Neural cell (in vitro differentiated cells): Measurements from ENCODE around the gene FGFR1OP2. TPM values are rescaled to one million over a fixed set of nuclear protein-coding genes. Genes with fewer than 3 reads are reported as not detected.

ENCODE experiments used
- H2AFZ ChIP-seq: fragments of 200-600, 300-800 bp; sonication (generic), shearing (Covaris generic); 2 replicates; pipeline ENCODE4 v1.6.0; 2014; ENCODE audit warnings: low read depth, mild to moderate bottlenecking, antibody characterized with exemption, low read length, moderate library complexity
- H3F3A ChIP-seq: fragments of 200-600 bp; shearing (Covaris generic); 2 replicates; pipeline ENCODE4 v1.6.1; 2016; ENCODE audit warnings: mild to moderate bottlenecking, moderate library complexity, mixed read lengths, antibody characterized with exemption, low read length; ENCODE audit not compliant: insufficient read depth, poor library complexity, severe bottlenecking
- H3K27ac ChIP-seq: fragments of 200-600, 300-800 bp; sonication (generic), shearing (Covaris generic); 2 replicates; pipeline ENCODE4 v1.5.1; 2014; ENCODE audit warnings: mild to moderate bottlenecking, low read length, moderate library complexity
- H3K27me3 ChIP-seq: fragments of 300-800, 200-600 bp; sonication (generic), shearing (Covaris generic); 2 replicates; pipeline ENCODE4 v1.6.0; 2014; ENCODE audit warnings: mild to moderate bottlenecking, low read depth, low read length, moderate library complexity; ENCODE audit not compliant: insufficient read depth
- H3K36me3 ChIP-seq: fragments of 300-800, 200-600 bp; sonication (generic), shearing (Covaris generic); 2 replicates; pipeline ENCODE4 v1.5.1; 2014; ENCODE audit warnings: mild to moderate bottlenecking, antibody characterized with exemption, low read length, moderate library complexity; ENCODE audit not compliant: insufficient read depth
- H3K4me2 ChIP-seq: fragments of 300-800, 200-600 bp; sonication (generic), shearing (Covaris generic); 2 replicates; pipeline ENCODE4 v1.6.0; 2014; ENCODE audit warnings: mild to moderate bottlenecking, low read length
- H3K4me3 ChIP-seq: fragments of 300-800, 200-600 bp; sonication (generic), shearing (Covaris generic); 2 replicates; pipeline ENCODE4 v1.5.1; 2014; ENCODE audit warnings: mild to moderate bottlenecking, low read length, moderate library complexity
- H3K79me2 ChIP-seq: fragments of 200-600 bp; shearing (Covaris generic); replicated peaks from 2 replicates; pipeline ENCODE4 v1.6.0; 2014; ENCODE audit warnings: mild to moderate bottlenecking, low read length, moderate library complexity; ENCODE audit not compliant: insufficient read depth
- H3K9ac ChIP-seq: fragments of 300-800, 200-600 bp; sonication (generic), shearing (Covaris generic); 2 replicates; pipeline ENCODE4 v1.6.1; 2016; ENCODE audit warnings: mild to moderate bottlenecking, low read length, mixed read lengths
- H3K9me2 ChIP-seq: fragments of 200-600 bp; shearing (Covaris generic); 2 replicates; pipeline ENCODE4 v1.6.1; 2016; ENCODE audit warnings: mild to moderate bottlenecking, low read length, mixed read lengths; ENCODE audit not compliant: insufficient read depth
- H3K9me3 ChIP-seq: fragments of 200-600, 300-800 bp; sonication (generic), shearing (Covaris generic); 2 replicates; pipeline ENCODE4 v1.6.1; 2016; ENCODE audit warnings: mild to moderate bottlenecking, mixed run types, low read length, moderate library complexity, mixed read lengths
- H4K20me1 ChIP-seq: fragments of 200-600 bp; shearing (Covaris generic); 2 replicates; pipeline ENCODE4 v1.6.1; 2016; ENCODE audit warnings: mild to moderate bottlenecking, mixed run types; ENCODE audit not compliant: insufficient read depth
- EP300 ChIP-seq: fragments of 450-650 bp; conservative IDR thresholded peaks from 2 replicates; pipeline ENCODE4 v1.6.1; 2014; ENCODE audit warnings: antibody characterized with exemption, mild to moderate bottlenecking, moderate library complexity; ENCODE audit not compliant: poor library complexity, severe bottlenecking
- EZH2 ChIP-seq: fragments of 200-600, 300-800 bp; shearing (Covaris generic), sonication (generic); IDR thresholded peaks from 2 replicates; pipeline ENCODE4 v1.6.1; 2014; ENCODE audit warnings: antibody characterized with exemption, low read length, borderline replicate concordance, mild to moderate bottlenecking; ENCODE audit not compliant: insufficient read depth, poor library complexity, severe bottlenecking
- MXI1 ChIP-seq: fragments of 450-650 bp; conservative IDR thresholded peaks from 2 replicates; pipeline ENCODE4 v1.6.1; 2014; ENCODE audit warnings: antibody characterized with exemption, mild to moderate bottlenecking; ENCODE audit not compliant: poor library complexity, severe bottlenecking
- POLR2AphosphoS5 ChIP-seq: IDR thresholded peaks from 2 replicates; pipeline ENCODE4 v1.6.1; 2012
- RAD21 ChIP-seq: fragments of 450-650 bp; conservative IDR thresholded peaks from 2 replicates; pipeline ENCODE4 v1.6.1; 2014; ENCODE audit warnings: antibody characterized with exemption, mild to moderate bottlenecking, moderate library complexity
- SMC3 ChIP-seq: fragments of 450-650 bp; conservative IDR thresholded peaks from 2 replicates; pipeline ENCODE4 v1.6.1; 2014; ENCODE audit warnings: antibody characterized with exemption, mild to moderate bottlenecking, moderate library complexity; ENCODE audit not compliant: poor library complexity
- TAF1 ChIP-seq: IDR thresholded peaks from 2 replicates; pipeline ENCODE4 v1.6.1; 2012; ENCODE audit warnings: low read depth
- polyA plus RNA-seq: library from polyadenylated mRNA; depleted of rRNA; stranded (reverse); fragments of >200 nt; gene quantifications from 2 replicates; pipeline ENCODE4 v1.2.3, GENCODE V29; 2014
- TF ChIP-seq, protein P1 (sequence below): IDR thresholded peaks from 2 replicates; pipeline ENCODE4 v1.6.1; 2012; ENCODE audit warnings: borderline replicate concordance
- TF ChIP-seq, protein P2 (sequence below): fragments of 450-650 bp; IDR thresholded peaks from 2 replicates; pipeline ENCODE4 v1.5.1; 2014; ENCODE audit warnings: antibody characterized with exemption, mild to moderate bottlenecking, moderate library complexity; ENCODE audit not compliant: poor library complexity, severe bottlenecking

The FGFR1OP2 gene
- polyA plus RNA-seq, 1 donor from 2014 or later: 79.4 TPM

DNA sequence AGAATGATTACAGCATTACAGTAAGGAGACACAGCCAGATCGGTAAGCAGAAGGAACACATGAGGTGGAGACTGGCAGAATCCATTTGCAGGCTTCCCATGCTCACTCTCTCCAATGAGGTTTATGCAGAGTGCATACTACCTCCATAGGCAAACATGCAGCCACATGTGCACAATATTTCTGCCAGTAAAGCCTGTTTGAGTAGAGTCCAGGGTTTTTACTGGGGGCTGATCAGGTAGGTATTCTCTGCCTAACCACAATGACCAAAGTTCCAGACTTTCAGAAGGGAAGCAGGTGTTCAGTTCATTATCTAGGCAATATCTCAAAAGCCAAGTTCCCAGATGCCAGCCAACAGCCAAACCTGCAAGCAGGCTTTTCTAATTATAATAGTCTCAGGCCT, 31.6 kb upstream of the FGFR1OP2 start:
- Histone ChIP-seq H3K4me2 (no peak overlapping the region), H3K9me2 (no peaks in the 10 kb centered on the region), H3K36me3 (no peaks in the 10 kb centered on the region), H3K79me2 (no peaks in the 10 kb centered on the region), H3K9me3 (no peaks in the 10 kb centered on the region), H3K27me3 (no peaks in the 10 kb centered on the region), H3K4me3 (no peak overlapping the region), H3F3A (no peaks in the 10 kb centered on the region), H3K27ac (no peak overlapping the region), H2AFZ (no peak overlapping the region), H3K9ac (no peak overlapping the region), H4K20me1 (no peaks in the 10 kb centered on the region)
- TF ChIP-seq EZH2: no peak
- TF ChIP-seq RAD21: no peak
- TF ChIP-seq EP300: no peak
- TF ChIP-seq TAF1: no peak
- TF ChIP-seq SMC3: no peak
- TF ChIP-seq MXI1: no peak
- TF ChIP-seq, protein P1, sequence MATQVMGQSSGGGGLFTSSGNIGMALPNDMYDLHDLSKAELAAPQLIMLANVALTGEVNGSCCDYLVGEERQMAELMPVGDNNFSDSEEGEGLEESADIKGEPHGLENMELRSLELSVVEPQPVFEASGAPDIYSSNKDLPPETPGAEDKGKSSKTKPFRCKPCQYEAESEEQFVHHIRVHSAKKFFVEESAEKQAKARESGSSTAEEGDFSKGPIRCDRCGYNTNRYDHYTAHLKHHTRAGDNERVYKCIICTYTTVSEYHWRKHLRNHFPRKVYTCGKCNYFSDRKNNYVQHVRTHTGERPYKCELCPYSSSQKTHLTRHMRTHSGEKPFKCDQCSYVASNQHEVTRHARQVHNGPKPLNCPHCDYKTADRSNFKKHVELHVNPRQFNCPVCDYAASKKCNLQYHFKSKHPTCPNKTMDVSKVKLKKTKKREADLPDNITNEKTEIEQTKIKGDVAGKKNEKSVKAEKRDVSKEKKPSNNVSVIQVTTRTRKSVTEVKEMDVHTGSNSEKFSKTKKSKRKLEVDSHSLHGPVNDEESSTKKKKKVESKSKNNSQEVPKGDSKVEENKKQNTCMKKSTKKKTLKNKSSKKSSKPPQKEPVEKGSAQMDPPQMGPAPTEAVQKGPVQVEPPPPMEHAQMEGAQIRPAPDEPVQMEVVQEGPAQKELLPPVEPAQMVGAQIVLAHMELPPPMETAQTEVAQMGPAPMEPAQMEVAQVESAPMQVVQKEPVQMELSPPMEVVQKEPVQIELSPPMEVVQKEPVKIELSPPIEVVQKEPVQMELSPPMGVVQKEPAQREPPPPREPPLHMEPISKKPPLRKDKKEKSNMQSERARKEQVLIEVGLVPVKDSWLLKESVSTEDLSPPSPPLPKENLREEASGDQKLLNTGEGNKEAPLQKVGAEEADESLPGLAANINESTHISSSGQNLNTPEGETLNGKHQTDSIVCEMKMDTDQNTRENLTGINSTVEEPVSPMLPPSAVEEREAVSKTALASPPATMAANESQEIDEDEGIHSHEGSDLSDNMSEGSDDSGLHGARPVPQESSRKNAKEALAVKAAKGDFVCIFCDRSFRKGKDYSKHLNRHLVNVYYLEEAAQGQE: no peak
- TF ChIP-seq, protein P2, sequence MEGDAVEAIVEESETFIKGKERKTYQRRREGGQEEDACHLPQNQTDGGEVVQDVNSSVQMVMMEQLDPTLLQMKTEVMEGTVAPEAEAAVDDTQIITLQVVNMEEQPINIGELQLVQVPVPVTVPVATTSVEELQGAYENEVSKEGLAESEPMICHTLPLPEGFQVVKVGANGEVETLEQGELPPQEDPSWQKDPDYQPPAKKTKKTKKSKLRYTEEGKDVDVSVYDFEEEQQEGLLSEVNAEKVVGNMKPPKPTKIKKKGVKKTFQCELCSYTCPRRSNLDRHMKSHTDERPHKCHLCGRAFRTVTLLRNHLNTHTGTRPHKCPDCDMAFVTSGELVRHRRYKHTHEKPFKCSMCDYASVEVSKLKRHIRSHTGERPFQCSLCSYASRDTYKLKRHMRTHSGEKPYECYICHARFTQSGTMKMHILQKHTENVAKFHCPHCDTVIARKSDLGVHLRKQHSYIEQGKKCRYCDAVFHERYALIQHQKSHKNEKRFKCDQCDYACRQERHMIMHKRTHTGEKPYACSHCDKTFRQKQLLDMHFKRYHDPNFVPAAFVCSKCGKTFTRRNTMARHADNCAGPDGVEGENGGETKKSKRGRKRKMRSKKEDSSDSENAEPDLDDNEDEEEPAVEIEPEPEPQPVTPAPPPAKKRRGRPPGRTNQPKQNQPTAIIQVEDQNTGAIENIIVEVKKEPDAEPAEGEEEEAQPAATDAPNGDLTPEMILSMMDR: no peak
- TF ChIP-seq POLR2AphosphoS5: no peak

DNA sequence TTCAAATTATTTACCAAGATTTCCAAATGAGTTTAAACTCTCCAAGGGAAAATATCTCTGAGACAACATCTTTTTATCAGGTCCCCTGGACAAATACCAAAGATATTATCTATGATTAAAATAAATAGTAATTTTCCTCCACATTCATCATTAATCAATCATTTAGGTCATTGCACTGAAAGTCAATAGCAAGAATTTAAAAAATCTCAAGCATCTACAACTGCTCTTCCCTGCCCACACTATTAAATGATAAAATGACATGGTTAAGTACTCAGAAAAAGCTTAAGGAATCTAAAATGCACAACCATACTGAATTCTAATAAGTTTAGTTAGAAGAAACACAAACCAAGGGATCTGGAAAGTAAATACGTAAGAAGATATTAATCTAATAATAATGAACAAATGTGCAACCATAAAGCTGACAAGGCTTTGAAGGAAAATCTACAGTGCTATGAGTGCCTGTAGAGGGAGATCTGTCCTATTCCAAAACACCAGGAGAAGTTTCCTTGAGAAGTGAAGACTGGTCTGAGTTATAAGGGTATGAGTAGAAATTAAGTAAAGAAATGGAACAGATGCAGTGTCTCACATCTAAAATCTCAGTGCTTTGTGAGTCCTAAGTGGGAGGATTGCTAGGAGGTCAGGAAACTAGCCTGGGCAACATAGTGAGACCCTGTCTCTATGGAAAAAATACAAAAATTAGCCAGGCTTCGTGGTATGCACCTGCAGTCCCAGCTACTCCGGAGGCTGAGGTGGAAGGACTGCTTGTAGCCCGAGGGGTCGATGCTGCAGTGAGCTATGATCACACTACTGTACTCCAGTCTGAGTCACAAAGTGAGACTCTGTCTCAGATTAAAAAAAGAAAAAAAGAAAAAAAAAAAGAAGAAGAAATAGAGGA, 19.7 kb upstream of the FGFR1OP2 start:
- Histone ChIP-seq H3K9me3 (no peaks in the 10 kb centered on the region), H3K9ac (no peak overlapping the region), H3K27me3 (no peaks in the 10 kb centered on the region), H3K4me2 (no peak overlapping the region), H4K20me1 (no peaks in the 10 kb centered on the region), H3K4me3 (no peak overlapping the region), H3F3A (no peaks in the 10 kb centered on the region), H3K36me3 (peaks cover 3% of the 10 kb centered on the region), H3K27ac (no peak overlapping the region), H3K79me2 (no peaks in the 10 kb centered on the region), H3K9me2 (no peaks in the 10 kb centered on the region), H2AFZ (no peak overlapping the region)
- no peak for TF ChIP-seq RAD21
- TF ChIP-seq, protein P2: no peak
- TF ChIP-seq, protein P1: no peak
- TF ChIP-seq EZH2: no peak
- TF ChIP-seq POLR2AphosphoS5: no peak
- no peak for TF ChIP-seq MXI1
- no peak for TF ChIP-seq SMC3
- TF ChIP-seq TAF1: no peak
- no peak for TF ChIP-seq EP300
